Neural crest cell (in vitro differentiated cells): Measurements from ENCODE around the gene TIMMDC1. TPM values are rescaled to one million over a fixed set of nuclear protein-coding genes. Genes with fewer than 3 reads are reported as not detected.

ENCODE experiments used
- DNase-seq: peaks from one replicate; pipeline ENCODE4 v3.0.0; 2021; ENCODE audit warnings: low read depth, mixed read lengths, low spot score
- H3K27ac Mint-ChIP-seq: one replicate; pipeline ENCODE4 v1.8.0; 2021; ENCODE audit warnings: mild to moderate bottlenecking, mixed read lengths; ENCODE audit not compliant: unreplicated experiment
- H3K27me3 Mint-ChIP-seq: 2 replicates; pipeline ENCODE4 v1.8.0; 2021; ENCODE audit warnings: low read depth, mild to moderate bottlenecking, mixed read lengths
- H3K36me3 Mint-ChIP-seq: 2 replicates; pipeline ENCODE4 v1.8.0; 2021; ENCODE audit warnings: low read depth, mild to moderate bottlenecking, mixed read lengths
- H3K4me1 Mint-ChIP-seq: 2 replicates; pipeline ENCODE4 v1.8.0; 2021; ENCODE audit warnings: mixed read lengths
- H3K4me3 Mint-ChIP-seq: one replicate; pipeline ENCODE4 v1.8.0; 2021; ENCODE audit warnings: mild to moderate bottlenecking, mixed read lengths
- H3K9me3 Mint-ChIP-seq: 2 replicates; pipeline ENCODE4 v1.8.0; 2021; ENCODE audit warnings: mixed read lengths
- CTCF ChIP-seq: fragments of 200-600 bp; sonication (generic); conservative IDR thresholded peaks from 2 replicates; pipeline ENCODE4 v1.5.0; 2021; ENCODE audit warnings: antibody characterized with exemption, mild to moderate bottlenecking
- long read RNA-seq: library from polyadenylated mRNA; unstranded; transcript quantifications from one replicate; pipeline ENCODE4 v2.0.0, GENCODE V29; 2020
- total RNA-seq: library from RNA; stranded (reverse); gene quantifications from 2 replicates; pipeline ENCODE4 v1.2.1, GENCODE V29; 2021

Gene TIMMDC1
- total RNA-seq = 94.2 and 98.2 TPM in 2 replicates
- long read RNA-seq, transcript TIMMDC1-208 (7 exons, 2,394 nt) = major isoform, 130 of 152 reads
- long read RNA-seq, partial matches to known transcripts = 5 of 152 reads
- long read RNA-seq, other reads (novel, unspliced or antisense) = 16 of 152 reads

GRCh38 chr3:119498186-119499011, at the start of gene TIMMDC1:
Gene TIMMDC1, plus strand, starts transcription at chr3:119498547. Its CDS starts 187 bp downstream, at chr3:119498734.
- Mint-ChIP-seq H3K27me3 (no peaks in the 10 kb centered on the region), H3K4me3 (peak within 1 kb of the TSS; percentile 99), H3K27ac (peak within 1 kb of the TSS; percentile 99), H3K36me3 (no peaks in the 10 kb centered on the region), H3K4me1 (peaks cover 31% of the 10 kb centered on the region), H3K9me3 (no peaks in the 10 kb centered on the region)
- peak; percentile 93 for DNase-seq
- TF ChIP-seq CTCF = no peak

DNA sequence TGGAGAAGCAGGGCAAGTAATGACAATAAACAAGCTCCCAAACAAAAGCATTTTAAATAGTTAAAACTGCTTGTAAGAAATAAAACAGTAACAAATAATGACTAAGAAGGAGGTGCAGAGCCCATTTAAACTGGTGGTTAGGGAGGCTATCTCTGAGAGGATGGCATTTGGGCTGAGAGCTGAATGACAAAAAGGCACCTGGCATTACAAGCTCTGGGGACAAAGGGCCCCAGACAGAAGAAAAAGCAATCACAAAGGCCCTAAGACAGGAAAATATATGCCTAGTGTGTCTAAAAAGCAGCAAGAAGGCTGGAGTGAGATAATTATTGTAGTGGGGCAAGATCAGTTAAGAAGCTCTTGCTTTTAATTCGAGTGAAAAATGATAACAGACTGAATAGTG, 44.5 kb upstream of the TIMMDC1 start:
- Mint-ChIP-seq H3K27ac (no peak overlapping the region), H3K36me3 (peaks cover 11% of the 10 kb centered on the region), H3K4me1 (peaks cover 6% of the 10 kb centered on the region), H3K27me3 (no peaks in the 10 kb centered on the region), H3K4me3 (no peak overlapping the region), H3K9me3 (no peaks in the 10 kb centered on the region)
- no peak for DNase-seq
- TF ChIP-seq CTCF = no peak

DNA sequence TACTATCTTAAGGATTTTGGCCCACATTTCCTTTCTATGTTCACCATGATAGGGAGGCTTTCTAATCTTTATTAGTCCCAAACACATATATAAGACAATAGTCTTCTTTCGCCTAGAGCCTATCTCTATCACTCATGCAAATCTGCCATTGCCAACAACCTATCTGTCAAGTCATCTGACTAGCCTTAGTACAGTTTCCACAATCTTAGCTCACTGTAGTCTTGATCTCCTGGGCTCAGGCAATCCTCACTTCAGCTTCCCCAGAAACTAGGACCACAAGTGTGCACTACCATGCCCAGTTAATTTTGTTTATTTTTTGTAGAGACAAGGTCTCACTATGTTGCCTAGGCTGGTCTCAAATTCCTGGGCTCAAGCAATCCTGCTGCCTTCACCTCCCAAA, 41.9 kb upstream of the TIMMDC1 start:
- no peak for DNase-seq
- Mint-ChIP-seq H3K27me3 (no peaks in the 10 kb centered on the region), H3K4me3 (no peak overlapping the region), H3K36me3 (peaks cover 10% of the 10 kb centered on the region), H3K9me3 (no peaks in the 10 kb centered on the region), H3K27ac (no peak overlapping the region), H3K4me1 (peaks cover 9% of the 10 kb centered on the region)
- no peak for TF ChIP-seq CTCF

DNA sequence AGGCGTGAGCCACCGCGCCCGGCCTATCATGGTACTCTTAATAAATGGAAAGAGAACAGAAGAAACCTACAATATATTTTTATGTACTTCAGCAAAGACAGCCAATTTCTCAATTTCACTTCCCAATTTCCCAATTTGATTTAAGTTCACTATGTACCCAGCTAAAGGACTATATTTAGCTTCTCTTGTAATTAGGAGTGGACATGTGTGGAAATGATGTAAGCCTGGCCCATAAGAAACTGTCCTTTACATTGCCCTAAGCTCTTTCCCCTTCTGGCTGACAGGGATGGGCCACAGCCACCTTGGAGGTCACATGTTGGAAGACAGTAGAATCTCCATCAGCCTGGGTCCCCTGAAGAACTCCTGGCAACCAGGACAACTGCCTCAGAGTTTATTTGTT, 41.1 kb upstream of the TIMMDC1 start:
- peaks cover 13% of the 10 kb centered on the region for H3K4me1 Mint-ChIP-seq
- DNase-seq = no peak
- no peak overlapping the region for H3K4me3 Mint-ChIP-seq
- H3K27ac Mint-ChIP-seq = no peak overlapping the region
- peaks cover 10% of the 10 kb centered on the region for H3K36me3 Mint-ChIP-seq
- no peaks in the 10 kb centered on the region for H3K27me3 Mint-ChIP-seq
- no peak for TF ChIP-seq CTCF
- no peaks in the 10 kb centered on the region for H3K9me3 Mint-ChIP-seq

DNA sequence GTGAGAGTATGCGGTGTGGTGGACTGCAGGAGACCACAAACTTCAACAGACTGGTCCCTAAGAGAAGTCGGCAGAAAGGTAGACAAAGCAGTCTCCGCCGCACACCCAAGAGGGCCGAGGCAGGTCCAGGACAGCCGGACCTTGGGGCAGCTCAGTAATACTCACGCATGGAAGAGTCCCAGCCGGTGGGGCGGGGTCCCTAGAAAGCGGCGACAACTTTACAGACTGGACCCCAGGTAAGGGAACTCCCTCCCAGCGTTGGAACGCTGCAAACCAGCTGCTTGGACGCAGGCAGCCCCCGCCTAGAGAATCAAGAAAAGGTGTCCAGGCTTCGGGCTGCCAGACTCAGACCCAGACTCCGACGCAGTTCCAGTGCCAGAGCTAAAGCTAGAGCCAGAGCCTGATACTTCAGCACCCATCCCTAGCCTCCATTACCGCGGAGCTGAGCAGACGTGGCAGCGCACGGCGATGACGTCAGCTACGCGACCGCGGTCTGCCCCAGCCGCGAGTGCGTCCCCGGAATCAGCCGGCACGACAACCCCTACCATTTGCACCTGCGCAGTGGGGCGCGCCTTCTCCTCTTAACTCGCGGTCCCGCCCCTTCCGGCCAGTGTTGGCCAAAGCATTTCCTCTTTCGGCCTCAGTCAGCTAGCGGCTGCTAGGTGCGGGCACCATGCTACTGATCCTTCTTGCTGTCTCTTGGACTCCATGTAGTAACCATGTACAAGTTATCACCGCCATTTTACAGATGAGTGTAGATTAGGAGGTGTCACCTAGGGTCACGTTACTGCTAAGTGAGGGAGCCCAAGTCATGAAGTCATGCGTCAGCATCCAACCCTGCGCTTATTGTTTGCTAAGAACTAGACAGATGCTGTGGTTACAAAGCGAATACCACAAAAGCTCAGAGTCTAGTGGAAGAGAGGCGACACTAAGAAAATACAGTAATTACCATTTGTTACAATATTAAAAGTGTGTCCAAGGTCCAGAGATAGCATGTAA, 34.9 kb upstream of the TIMMDC1 start, which contains the start of gene TMEM39A:
Gene TMEM39A, minus strand, starts transcription at position 445 of the 999 bp plus-strand sequence. CDS start 1,541 bp downstream, outside the sequence.
- DNase-seq = peak; percentile 98
- peaks cover 4% of the 10 kb centered on the region for H3K9me3 Mint-ChIP-seq
- H3K4me1 Mint-ChIP-seq = peaks cover 29% of the 10 kb centered on the region
- H3K27ac Mint-ChIP-seq = peak within 1 kb of the TSS; percentile 98
- H3K36me3 Mint-ChIP-seq = peaks cover 12% of the 10 kb centered on the region
- H3K4me3 Mint-ChIP-seq = peak within 1 kb of the TSS; percentile 97
- H3K27me3 Mint-ChIP-seq = no peaks in the 10 kb centered on the region
- TF ChIP-seq CTCF = peak; percentile 20
